Fibroblast of skin of right biceps (primary cell): Measurements from ENCODE around the gene PAGE4.
A peak's percentile ranks its signal among the peaks of the same experiment; 100 is the strongest.

Source experiments
- DNase-seq: peaks from one replicate; pipeline ENCODE4 v3.0.0-alpha.2; 2013

Gene PAGE4

GRCh38 chrX:49877397-49878101 is 48.4 kb downstream of the PAGE4 start:
- no peak for DNase-seq

- DNase-seq, result no peak
Observed at GRCh38 chrX:49878128-49878833, 49.2 kb downstream of the PAGE4 start.

DNA sequence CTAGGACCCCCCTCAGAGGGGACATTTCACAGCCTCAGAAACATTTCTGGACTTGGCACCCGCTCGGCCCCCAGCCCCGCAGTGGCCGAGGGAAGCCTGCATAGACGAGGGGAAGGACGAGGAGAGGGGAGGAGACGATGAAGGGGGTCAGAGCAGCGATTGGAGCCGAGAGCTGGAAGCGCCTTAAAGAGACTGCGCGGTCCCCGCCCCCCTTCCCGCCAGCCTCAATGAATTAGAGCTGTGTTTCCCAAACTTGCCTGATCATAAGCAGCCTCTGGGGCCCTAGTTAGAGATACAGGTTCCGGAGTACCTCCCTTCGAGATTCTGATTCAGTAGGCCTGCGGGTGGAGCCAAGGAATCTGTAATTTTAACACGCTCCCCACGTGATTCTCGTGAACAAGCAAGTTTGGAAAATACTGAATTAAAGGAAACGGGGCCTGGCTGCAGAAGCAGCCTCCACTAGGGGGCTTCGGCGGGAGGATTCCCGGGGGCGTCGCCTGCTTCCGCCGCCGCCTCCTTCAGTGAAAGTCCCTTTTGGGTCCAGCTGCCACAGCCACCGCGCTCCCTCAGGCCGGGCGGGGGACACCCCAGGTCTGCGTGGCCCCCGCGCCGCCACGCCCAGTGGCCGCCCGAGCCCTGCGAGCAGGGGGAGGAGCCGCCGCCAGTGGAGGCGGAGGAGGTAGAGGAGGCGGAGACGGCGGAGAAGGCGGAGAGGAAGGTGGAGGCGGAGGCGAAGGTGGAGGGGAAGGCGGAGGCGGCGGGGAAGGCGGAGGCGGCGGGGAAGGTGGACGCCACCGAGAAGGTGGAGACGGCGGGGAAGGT is 49.9 kb downstream of the PAGE4 start, which contains the start of gene USP27X:
USP27X (plus strand) TSS at position 651 of the 822 bp plus-strand sequence. CDS start 824 bp downstream, outside the sequence.
- peak; percentile 88 for DNase-seq

DNA sequence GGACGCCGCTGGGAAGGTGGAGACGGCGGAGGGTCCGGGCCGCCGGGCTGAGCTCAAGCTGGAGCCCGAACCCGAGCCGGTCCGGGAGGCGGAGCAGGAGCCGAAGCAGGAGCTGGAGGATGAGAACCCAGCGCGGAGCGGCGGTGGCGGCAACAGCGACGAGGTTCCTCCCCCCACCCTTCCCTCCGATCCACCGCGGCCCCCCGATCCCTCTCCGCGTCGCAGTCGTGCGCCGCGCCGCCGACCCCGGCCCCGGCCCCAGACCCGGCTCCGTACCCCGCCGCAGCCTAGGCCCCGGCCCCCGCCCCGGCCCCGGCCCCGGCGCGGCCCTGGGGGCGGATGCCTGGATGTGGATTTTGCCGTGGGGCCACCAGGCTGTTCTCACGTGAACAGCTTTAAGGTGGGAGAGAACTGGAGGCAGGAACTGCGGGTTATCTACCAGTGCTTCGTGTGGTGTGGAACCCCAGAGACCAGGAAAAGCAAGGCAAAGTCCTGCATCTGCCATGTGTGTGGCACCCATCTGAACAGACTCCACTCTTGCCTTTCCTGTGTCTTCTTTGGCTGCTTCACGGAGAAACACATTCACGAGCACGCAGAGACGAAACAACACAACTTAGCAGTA is 50.7 kb downstream of the PAGE4 start:
- peak; percentile 1 for DNase-seq

- DNase-seq, result no peak
Observed at GRCh38 chrX:49880668-49881067, 51.6 kb downstream of the PAGE4 start.
